SK-N-SH (cell line): ENCODE results near the gene SETD1A.

ENCODE experiments used
- GATA2 ChIP-seq: sonication (generic); formaldehyde crosslinking; IDR thresholded peaks from 2 replicates; pipeline ENCODE4 v1.5.0; 2020; ENCODE audit warnings: mild to moderate bottlenecking, missing genetic modification reagents
- REST ChIP-seq: IDR thresholded peaks from 2 replicates; pipeline ENCODE4 v1.6.1; 2012; ENCODE audit warnings: mild to moderate bottlenecking, low read depth, low read length, moderate library complexity
- TF ChIP-seq, protein P1 (sequence below): fragments of 200-600 bp; sonication (generic); IDR thresholded peaks from 2 replicates; pipeline ENCODE4 v1.6.1; 2017; ENCODE audit warnings: antibody characterized with exemption, mild to moderate bottlenecking, moderate library complexity

DNA sequence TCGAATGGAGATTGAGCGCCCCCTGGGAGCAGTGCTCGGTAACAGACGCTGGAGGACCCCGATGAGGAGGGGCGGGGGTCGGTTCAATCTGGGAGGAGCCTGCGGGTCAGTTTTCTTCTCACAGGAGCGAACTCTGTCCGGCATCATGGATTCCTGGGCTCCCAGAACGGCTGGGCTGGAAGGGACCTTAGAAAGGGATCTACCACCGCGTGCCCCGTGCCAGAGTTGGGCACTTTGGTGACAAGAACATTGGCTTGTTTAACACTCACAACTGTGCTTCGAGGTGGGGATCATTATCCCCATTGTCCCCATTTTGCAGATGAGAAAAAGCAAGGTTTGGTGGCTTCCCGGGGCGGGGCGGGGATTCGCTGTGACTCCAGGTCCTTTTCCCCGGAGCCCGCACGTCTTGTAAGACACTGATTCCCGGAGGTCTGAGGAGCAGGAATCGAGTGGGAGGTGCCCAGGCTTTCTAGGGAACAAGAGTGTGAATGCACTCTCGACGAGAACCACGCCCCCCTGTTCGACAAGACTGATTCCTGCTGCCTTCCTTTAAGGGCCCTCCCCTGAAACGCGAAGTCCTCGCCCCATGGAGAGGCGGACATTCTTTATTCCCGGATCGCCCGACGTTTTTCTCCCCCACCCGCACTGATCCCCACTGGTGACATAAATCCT is 35.7 kb upstream of the SETD1A start:
- TF ChIP-seq, protein P1, sequence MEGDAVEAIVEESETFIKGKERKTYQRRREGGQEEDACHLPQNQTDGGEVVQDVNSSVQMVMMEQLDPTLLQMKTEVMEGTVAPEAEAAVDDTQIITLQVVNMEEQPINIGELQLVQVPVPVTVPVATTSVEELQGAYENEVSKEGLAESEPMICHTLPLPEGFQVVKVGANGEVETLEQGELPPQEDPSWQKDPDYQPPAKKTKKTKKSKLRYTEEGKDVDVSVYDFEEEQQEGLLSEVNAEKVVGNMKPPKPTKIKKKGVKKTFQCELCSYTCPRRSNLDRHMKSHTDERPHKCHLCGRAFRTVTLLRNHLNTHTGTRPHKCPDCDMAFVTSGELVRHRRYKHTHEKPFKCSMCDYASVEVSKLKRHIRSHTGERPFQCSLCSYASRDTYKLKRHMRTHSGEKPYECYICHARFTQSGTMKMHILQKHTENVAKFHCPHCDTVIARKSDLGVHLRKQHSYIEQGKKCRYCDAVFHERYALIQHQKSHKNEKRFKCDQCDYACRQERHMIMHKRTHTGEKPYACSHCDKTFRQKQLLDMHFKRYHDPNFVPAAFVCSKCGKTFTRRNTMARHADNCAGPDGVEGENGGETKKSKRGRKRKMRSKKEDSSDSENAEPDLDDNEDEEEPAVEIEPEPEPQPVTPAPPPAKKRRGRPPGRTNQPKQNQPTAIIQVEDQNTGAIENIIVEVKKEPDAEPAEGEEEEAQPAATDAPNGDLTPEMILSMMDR = peak; percentile 90
- TF ChIP-seq REST (no peak), GATA2 (CRISPR knock-in tag) (0 out of 2 replicates have a peak, but pooled peaks have one; percentile 14)
